IgD-negative memory B cell (primary cell): Measurements from ENCODE around the gene RTL9. TPM values are rescaled to one million over a fixed set of nuclear protein-coding genes. Genes with fewer than 3 reads are reported as not detected.

Source experiments
- H3K27ac Mint-ChIP-seq, 3 donors: one replicate each; pipeline ENCODE4 v1.8.0; 2020 to 2022; ENCODE audit warnings: mild to moderate bottlenecking in 3 of 3, mixed read lengths in 3 of 3, moderate library complexity in 1 of 3
- H3K27me3 Mint-ChIP-seq: one replicate; pipeline ENCODE4 v1.8.0; 2021; ENCODE audit warnings: mixed read lengths
- H3K36me3 Mint-ChIP-seq: one replicate; pipeline ENCODE4 v1.8.0; 2020; ENCODE audit warnings: mild to moderate bottlenecking, mixed read lengths
- H3K4me1 Mint-ChIP-seq, 3 donors: one replicate each; pipeline ENCODE4 v1.8.0; 2020 to 2022; ENCODE audit warnings: mixed read lengths in 3 of 3, mild to moderate bottlenecking in 1 of 3
- H3K4me3 Mint-ChIP-seq, 4 donors: one replicate each; pipeline ENCODE4 v1.8.0; 2020 to 2022; ENCODE audit warnings: mild to moderate bottlenecking in 4 of 4, mixed read lengths in 4 of 4, moderate library complexity in 3 of 4
- H3K9me3 Mint-ChIP-seq, 3 donors: one replicate each; pipeline ENCODE4 v1.8.0; 2020 to 2021; ENCODE audit warnings: mixed read lengths in 3 of 3, mild to moderate bottlenecking in 1 of 3
- polyA plus RNA-seq: library from polyadenylated mRNA; unstranded; fragments of 300-500 nt; fragmentation: Illumina TruSeq; gene quantifications from one replicate; pipeline ENCODE4 v1.2.3, GENCODE V29; 2021

RTL9 gene
- polyA plus RNA-seq = not detected

- Mint-ChIP-seq H3K4me3 (no peak within 1 kb of the TSS), H3K27ac (no peak within 1 kb of the TSS), H3K4me1 (no peaks in the 10 kb centered on the region), H3K36me3 (no peaks in the 10 kb centered on the region), H3K9me3 (peaks cover 0 to 4% (median 3%) of the 10 kb centered on the region in 3 donors), H3K27me3 (peaks cover 4% of the 10 kb centered on the region)
Measured at GRCh38 chrX:110358548-110358947, at the start of gene RTL9. RTL9 (plus strand) TSS chrX:110358848; CDS start chrX:110450618, 91,770 bp downstream.

DNA sequence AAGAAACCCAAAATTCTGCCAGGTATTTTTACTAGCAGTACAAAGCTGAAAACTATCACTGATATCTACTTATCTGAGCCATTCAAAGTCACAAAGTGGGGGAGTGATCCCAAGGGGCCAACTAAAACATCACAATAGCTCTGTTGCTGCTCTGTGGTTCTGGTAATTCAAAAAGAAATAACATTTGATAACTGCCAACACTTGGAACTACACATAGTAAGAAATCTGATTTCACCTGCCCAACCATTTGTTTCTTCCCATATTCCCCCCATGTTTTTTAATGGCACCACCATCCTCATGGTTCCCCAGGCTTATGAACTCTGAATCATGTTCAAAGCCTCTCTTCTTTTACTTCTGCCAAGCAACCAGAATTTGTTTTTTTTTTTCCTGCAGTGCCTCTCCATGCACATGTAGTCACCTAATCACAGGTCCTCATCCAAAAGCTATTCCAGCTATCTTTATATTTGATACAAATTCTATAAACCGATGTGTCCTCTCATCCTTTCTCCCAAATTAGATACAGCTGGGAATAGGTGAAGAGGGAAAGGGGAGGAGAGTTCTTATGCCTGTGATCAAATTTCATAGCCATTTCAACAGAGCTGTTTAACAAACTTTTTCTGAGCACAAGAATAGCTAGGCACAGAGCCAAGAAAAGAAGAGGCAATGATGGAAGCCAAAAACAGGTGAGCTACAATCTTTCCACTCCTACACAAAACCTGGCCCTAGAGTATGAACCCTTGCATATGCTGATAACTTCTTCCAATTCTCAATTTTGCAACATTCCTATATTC, 48.5 kb upstream of the RTL9 start:
- H3K27me3 Mint-ChIP-seq = no peaks in the 10 kb centered on the region
- H3K27ac Mint-ChIP-seq = no peak overlapping the region
- no peaks in the 10 kb centered on the region for H3K9me3 Mint-ChIP-seq
- peaks cover 8 to 33% (median 24%) of the 10 kb centered on the region in 3 donors for H3K4me1 Mint-ChIP-seq
- no peaks in the 10 kb centered on the region for H3K36me3 Mint-ChIP-seq
- no peak overlapping the region for H3K4me3 Mint-ChIP-seq

- Mint-ChIP-seq H3K27me3 (no peaks in the 10 kb centered on the region), H3K27ac (no peak overlapping the region), H3K9me3 (no peaks in the 10 kb centered on the region), H3K36me3 (no peaks in the 10 kb centered on the region), H3K4me3 (no peak overlapping the region), H3K4me1 (peaks cover 13 to 38% (median 28%) of the 10 kb centered on the region in 3 donors)
Measured at GRCh38 chrX:110310896-110311295, 47.8 kb upstream of the RTL9 start.

DNA sequence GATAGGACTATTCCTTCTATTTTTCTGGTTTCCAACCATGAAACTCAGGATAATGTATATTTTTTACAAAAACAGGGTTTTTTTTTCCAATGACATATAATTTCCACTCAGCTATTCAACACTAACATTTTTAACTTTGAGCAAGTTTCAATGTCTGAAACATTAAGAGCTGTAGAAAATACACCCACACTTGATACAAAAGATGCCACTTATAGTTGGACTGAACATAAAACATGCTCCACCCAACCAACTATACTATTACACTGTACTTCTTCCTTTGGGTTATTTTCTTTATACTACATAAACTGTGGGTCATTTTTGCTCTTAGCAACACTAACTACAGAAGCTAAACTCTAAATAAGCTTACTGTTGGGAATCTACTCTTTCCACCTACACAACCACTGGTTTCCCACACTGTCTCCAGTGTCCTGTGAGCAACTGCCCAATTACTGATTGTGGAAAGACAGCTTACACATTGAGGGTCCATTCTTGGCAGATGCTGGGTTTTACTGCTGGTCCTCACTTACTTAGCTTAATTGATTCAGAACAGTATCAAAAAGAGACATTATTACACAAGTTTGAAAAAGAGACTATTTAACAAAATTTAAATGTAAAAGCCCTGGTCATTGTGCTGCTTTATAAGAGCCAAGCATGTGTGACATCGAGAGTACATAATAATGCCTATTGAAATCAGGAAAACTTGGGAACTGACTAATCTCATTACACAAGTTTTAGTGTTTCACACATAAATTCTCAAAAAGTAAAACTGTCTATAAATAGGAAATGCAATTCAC, 47.0 kb upstream of the RTL9 start:
- Mint-ChIP-seq H3K4me3 (peak overlapping the region in 1 of 4 donors; percentile 7), H3K36me3 (no peaks in the 10 kb centered on the region), H3K4me1 (peaks cover 17 to 44% (median 28%) of the 10 kb centered on the region in 3 donors), H3K9me3 (no peaks in the 10 kb centered on the region), H3K27me3 (no peaks in the 10 kb centered on the region), H3K27ac (no peak overlapping the region)

DNA sequence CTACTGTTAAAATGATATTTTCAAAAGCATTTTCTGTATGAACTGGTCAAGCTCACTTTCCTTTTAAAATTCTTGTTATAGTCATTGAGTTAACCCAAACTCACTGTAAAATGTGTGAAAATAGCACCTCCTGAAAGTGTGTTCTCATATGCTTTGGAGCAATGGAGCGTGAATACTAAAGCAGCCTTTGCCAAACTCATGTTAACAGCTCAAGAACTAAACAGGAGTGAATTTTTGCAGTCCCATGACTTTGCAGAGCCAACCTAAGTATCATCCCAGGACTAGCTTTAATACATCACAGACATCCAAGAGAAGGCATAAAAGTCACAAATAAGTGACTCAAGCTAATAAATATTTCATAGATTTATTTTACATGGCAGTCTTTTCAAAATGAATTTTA, 43.1 kb upstream of the RTL9 start:
- Mint-ChIP-seq H3K4me1 (peaks cover 16 to 32% (median 19%) of the 10 kb centered on the region in 3 donors), H3K27ac (no peak overlapping the region), H3K4me3 (peak overlapping the region; percentile 27 to 96 (median 96)), H3K9me3 (no peaks in the 10 kb centered on the region), H3K36me3 (no peaks in the 10 kb centered on the region), H3K27me3 (no peaks in the 10 kb centered on the region)

DNA sequence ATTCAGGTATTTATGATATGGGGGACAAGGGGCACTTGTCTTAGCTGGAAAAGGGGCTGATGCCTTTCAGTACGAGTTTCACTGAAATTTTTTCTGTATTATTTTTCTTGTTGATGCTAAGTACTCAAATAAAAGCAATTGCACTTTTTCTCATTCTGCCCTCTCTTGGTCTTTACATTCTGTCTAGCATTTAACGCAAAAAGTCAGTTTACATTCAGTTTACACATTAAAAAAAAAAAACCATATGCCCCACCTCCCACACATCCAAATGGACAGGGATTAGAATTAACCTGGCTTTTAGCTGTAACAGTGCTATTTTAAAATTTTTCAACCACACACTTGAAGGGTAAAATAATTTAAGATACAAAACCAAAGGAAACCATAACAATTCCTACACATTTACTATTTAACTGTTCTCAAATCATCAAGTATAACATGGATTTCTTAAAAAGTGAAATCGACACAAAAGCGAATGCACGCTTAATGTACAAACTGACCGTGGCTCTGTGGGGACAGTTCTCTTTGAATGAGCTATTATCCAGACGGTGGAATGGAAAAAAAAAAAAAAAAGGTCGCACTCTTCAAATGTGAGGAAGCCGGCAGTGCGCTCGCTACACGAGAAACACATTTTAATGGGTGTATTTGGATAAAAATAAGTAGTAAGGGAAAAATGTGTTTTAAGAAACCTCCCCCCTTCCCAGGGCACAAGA, 42.1 kb upstream of the RTL9 start:
- Mint-ChIP-seq H3K4me1 (peaks cover 11 to 25% (median 11%) of the 10 kb centered on the region in 3 donors), H3K9me3 (no peaks in the 10 kb centered on the region), H3K27ac (peak overlapping the region in 2 of 3 donors; percentile 92 to 97), H3K36me3 (no peaks in the 10 kb centered on the region), H3K4me3 (peak overlapping the region; percentile 88 to 96 (median 96)), H3K27me3 (no peaks in the 10 kb centered on the region)

DNA sequence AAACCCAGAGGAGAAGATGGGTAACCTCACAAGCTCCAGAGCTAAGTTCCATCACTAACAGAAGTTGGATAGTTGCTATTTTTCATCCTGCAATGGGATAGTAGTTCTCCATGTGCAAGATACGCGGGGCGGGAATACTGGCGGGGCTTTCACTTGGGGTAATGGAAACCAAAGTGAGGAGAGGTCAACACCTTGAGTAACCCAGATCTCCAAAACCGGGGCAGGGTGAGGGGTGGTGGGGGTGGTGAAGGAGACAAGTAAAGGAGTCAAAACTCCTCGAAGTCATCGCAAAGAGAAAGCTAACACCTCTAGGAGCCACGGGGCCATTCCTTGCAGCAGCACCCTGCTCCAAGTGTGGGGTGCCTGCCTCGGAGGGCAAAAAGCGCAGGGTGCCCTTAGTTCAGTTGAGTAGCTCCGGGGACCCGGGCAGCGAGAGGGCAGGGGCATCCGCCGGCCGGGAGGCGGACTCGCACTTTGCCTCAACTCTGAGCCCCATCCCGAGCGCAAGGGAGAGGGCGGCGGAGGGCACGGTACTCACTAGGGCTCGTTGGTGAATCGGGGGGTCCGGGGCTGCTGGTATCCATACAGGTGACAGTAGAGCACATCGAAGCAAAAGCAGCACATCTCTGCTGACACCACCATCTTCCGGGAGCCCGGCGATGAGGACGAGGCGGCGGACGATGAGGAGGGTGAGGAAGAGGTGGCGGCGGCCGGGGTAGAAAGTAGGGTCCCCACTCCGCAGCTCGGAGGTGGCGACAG, 41.4 kb upstream of the RTL9 start:
- peak overlapping the region; percentile 88 to 96 (median 96) for H3K4me3 Mint-ChIP-seq
- peaks cover 18 to 22% (median 18%) of the 10 kb centered on the region in 3 donors for H3K4me1 Mint-ChIP-seq
- H3K27me3 Mint-ChIP-seq = peaks cover 2% of the 10 kb centered on the region
- no peaks in the 10 kb centered on the region for H3K9me3 Mint-ChIP-seq
- H3K27ac Mint-ChIP-seq = peak overlapping the region in 2 of 3 donors; percentile 92 to 97
- H3K36me3 Mint-ChIP-seq = no peaks in the 10 kb centered on the region

DNA sequence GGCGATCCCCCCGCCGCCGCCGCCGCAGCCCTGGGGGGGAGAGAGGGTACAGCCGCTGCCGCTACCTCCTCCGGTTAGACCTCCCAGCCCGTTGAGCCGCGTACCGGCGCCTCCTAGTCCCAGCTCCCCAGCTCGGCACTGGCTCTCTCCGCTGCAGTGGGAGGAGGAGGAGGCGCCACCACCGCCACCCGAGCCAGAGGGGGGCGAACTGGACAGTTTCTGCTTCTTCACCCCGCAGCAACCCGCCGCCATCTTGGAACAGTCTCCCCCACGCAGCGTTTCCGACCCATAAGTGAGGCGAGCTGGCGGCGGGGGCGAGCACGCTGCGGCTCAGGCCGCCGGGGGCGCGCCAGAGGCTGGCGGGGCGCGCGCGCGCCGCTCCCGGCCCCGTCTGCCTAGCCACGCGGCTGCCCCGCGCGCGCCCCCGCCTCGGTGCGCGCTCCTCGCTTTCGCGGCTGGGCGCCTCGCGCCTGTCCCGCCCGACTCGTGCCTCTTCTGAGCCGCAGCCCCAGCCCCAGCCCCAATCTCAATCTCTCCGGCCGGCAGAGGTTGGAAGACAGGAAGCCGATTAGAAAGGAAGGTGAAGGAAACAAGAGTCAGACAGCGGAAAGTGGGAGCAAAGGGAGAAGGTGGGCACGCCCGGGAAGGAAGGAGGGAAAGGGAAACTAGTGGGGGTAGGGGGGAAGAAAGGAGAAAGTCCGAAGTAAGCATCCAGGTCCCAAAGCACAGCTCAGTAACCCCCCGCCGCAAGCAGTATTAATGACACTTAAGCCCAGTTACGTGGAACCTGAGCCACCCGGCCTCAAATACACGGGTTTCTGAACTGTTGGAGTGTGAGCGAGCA, 40.6 kb upstream of the RTL9 start, which contains the start of gene AMMECR1:
Gene AMMECR1 (minus strand): TSS at position 266 of the 844 bp plus-strand sequence. CDS start 14 bp downstream, at position 252.
- no peaks in the 10 kb centered on the region for H3K36me3 Mint-ChIP-seq
- peak within 1 kb of the TSS; percentile 92 to 97 (median 92) for H3K27ac Mint-ChIP-seq
- peaks cover 18 to 22% (median 18%) of the 10 kb centered on the region in 3 donors for H3K4me1 Mint-ChIP-seq
- no peaks in the 10 kb centered on the region for H3K9me3 Mint-ChIP-seq
- peak within 1 kb of the TSS; percentile 88 to 97 (median 96) for H3K4me3 Mint-ChIP-seq
- H3K27me3 Mint-ChIP-seq = peaks cover 2% of the 10 kb centered on the region

GRCh38 chrX:110318664-110318968, 40.0 kb upstream of the RTL9 start:
- H3K27ac Mint-ChIP-seq = peak overlapping the region; percentile 92 to 97 (median 92)
- H3K9me3 Mint-ChIP-seq = no peaks in the 10 kb centered on the region
- H3K36me3 Mint-ChIP-seq = no peaks in the 10 kb centered on the region
- H3K4me3 Mint-ChIP-seq = peak overlapping the region; percentile 88 to 97 (median 94)
- H3K27me3 Mint-ChIP-seq = peaks cover 2% of the 10 kb centered on the region
- H3K4me1 Mint-ChIP-seq = peaks cover 18 to 20% (median 18%) of the 10 kb centered on the region in 3 donors

GRCh38 chrX:110320381-110320987, 38.2 kb upstream of the RTL9 start:
- H3K27ac Mint-ChIP-seq = no peak overlapping the region
- peak overlapping the region in 1 of 4 donors; percentile 34 for H3K4me3 Mint-ChIP-seq
- H3K9me3 Mint-ChIP-seq = no peaks in the 10 kb centered on the region

GRCh38 chrX:110321081-110321480, 37.6 kb upstream of the RTL9 start:
- peaks cover 6 to 14% (median 11%) of the 10 kb centered on the region in 3 donors for H3K4me1 Mint-ChIP-seq
- H3K27me3 Mint-ChIP-seq = peaks cover 4% of the 10 kb centered on the region
- no peaks in the 10 kb centered on the region for H3K9me3 Mint-ChIP-seq
- H3K36me3 Mint-ChIP-seq = no peaks in the 10 kb centered on the region
- H3K27ac Mint-ChIP-seq = no peak overlapping the region
- peak overlapping the region in 1 of 4 donors; percentile 34 for H3K4me3 Mint-ChIP-seq

More at GRCh38 chrX:110320381-110320987, 38.2 kb upstream of the RTL9 start:
- Mint-ChIP-seq H3K4me1 (peaks cover 11 to 16% (median 15%) of the 10 kb centered on the region in 3 donors), H3K36me3 (no peaks in the 10 kb centered on the region), H3K27me3 (peaks cover 4% of the 10 kb centered on the region)

DNA sequence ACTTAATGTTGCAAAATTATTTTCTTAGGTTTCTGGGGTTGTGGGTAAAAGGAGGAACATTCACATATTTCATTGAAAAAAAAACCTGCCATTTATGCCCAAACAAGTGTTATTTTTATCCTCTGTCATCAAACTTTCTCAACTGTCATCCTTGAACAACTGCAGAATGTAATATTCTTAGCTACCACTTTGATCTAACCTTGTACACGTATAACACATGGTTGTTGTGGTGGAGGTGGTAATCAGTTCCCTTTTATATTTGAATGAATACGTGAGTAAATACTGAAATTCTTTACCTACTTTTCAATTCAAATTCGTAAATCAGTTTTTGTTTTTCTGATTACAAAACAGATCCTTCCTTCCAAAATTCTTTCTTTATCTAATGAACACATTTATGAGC, 37.0 kb upstream of the RTL9 start:
- H3K4me3 Mint-ChIP-seq = peak overlapping the region in 1 of 4 donors; percentile 3
- no peak overlapping the region for H3K27ac Mint-ChIP-seq
- H3K4me1 Mint-ChIP-seq = peaks cover 2 to 14% (median 9%) of the 10 kb centered on the region in 3 donors
- no peaks in the 10 kb centered on the region for H3K9me3 Mint-ChIP-seq
- H3K36me3 Mint-ChIP-seq = no peaks in the 10 kb centered on the region
- H3K27me3 Mint-ChIP-seq = peaks cover 4% of the 10 kb centered on the region

DNA sequence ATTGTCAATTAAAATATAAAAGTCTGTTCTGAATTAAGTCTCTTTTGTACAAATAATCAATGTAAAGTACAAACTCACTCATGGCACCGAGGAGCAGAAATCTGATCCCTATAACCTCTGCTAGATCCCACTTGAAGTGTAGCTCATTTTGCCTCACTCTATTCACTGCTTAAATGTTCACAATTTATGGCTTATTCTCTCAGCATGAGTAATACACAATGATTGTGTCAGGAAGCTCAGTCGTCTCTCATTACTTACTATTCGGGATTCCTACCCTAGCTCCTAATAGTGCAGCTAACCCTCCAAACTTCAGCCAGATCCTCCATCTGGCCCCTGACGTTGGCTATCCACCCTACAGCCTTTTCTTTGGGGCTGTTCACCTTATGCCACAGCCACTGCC, 36.0 kb upstream of the RTL9 start:
- Mint-ChIP-seq H3K9me3 (no peaks in the 10 kb centered on the region), H3K4me1 (peaks cover 2 to 14% (median 9%) of the 10 kb centered on the region in 3 donors), H3K27me3 (peaks cover 4% of the 10 kb centered on the region), H3K4me3 (no peak overlapping the region), H3K36me3 (no peaks in the 10 kb centered on the region), H3K27ac (no peak overlapping the region)
